Upper lobe of left lung (tissue), 4 donors: ENCODE results near the gene ZNF845.
"Not testable (repeated sequence)": the region's sequence is repeated elsewhere in the genome, so short reads cannot be mapped to it uniquely, and the experiment has no call there.

Experiments used
- CTCF ChIP-seq, 6 experiments: fragments of 450-650 bp in 4 of 6; fragments of 200-600 bp in 2 of 6; sonication (generic) in 2 of 6; IDR thresholded peaks; one replicate each; pipeline ENCODE4 v1.5.1; 2016 to 2019; ENCODE audit warnings: antibody characterized with exemption in 6 of 6
- EP300 ChIP-seq, 4 donors: sonication (generic); formaldehyde crosslinking; IDR thresholded peaks; one replicate each; pipeline ENCODE4 v1.5.1; 2017; ENCODE audit warnings: antibody characterized with exemption in 4 of 4, control low read depth in 2 of 4

- not testable (repeated sequence) for TF ChIP-seq EP300, CTCF (IDR thresholded peaks at IDR 0.05)
Measured at GRCh38 chr19:53395840-53396524, 62.4 kb downstream of the ZNF845 start.
